Left lung (tissue), 14 donors: ENCODE results near the gene DYNLRB1. TPM values are rescaled to one million over a fixed set of nuclear protein-coding genes. Genes with fewer than 3 reads are reported as not detected.
A peak's percentile ranks its signal among the peaks of the same experiment; 100 is the strongest.

ENCODE experiments used
- ATAC-seq: fragments of 200-7000 bp; cut with Tn5 transposase; one replicate; pipeline ENCODE4 v1.9.1; 2020; ENCODE audit warnings: moderate library complexity
- DNase-seq, 4 donors: peaks; one replicate each; pipeline ENCODE4 v3.0.0-alpha.2; 2013 to 2020
- H3K27ac ChIP-seq, 2 donors: fragments of 200-600 bp; sonication (generic) in 1 of 2; one replicate each; pipeline versions ENCODE4 v1.5.0 to v1.8.0; 2020 to 2021
- H3K27me3 ChIP-seq, 2 donors: fragments of 200-600 bp; sonication (generic) in 1 of 2; one replicate each; pipeline versions ENCODE4 v1.5.0 to v1.8.0; 2020 to 2021
- H3K36me3 ChIP-seq, 2 donors: fragments of 200-600 bp; sonication (generic) in 1 of 2; one replicate each; pipeline versions ENCODE4 v1.5.0 to v1.8.0; 2020 to 2021
- H3K4me1 ChIP-seq, 2 donors: fragments of 200-600 bp; one replicate each; pipeline ENCODE4 v1.8.0; 2021
- H3K4me3 ChIP-seq, 2 donors: fragments of 200-600 bp; sonication (generic) in 1 of 2; one replicate each; pipeline versions ENCODE4 v1.5.0 to v1.8.0; 2020 to 2021; ENCODE audit warnings: mild to moderate bottlenecking in 1 of 2
- H3K9me3 ChIP-seq, 2 donors: fragments of 200-600 bp; sonication (generic) in 1 of 2; one replicate each; pipeline versions ENCODE4 v1.5.0 to v1.8.0; 2020 to 2021
- CTCF ChIP-seq, 2 donors: fragments of 200-600 bp; sonication (generic) in 1 of 2; IDR thresholded peaks; one replicate each; pipeline versions ENCODE4 v1.5.0 to v1.8.0; 2021; ENCODE audit warnings: antibody characterized with exemption in 2 of 2
- intact Hi-C, 2 donors: fragments of 100-400 bp; cut with DNase I; formaldehyde crosslinking; loops; one replicate each; pipeline versions ENCODE4 v1.11.2 to v1.14.2; 2022
- long read RNA-seq, 12 donors: library from polyadenylated mRNA in 2 of 12; unstranded in 2 of 12; transcript quantifications; one replicate each; pipeline ENCODE4 v2.0.0 and lab custom pipeline, GENCODE V29; 2019 to 2026
- polyA plus RNA-seq, 6 donors: library from polyadenylated mRNA; unstranded; fragments of 120-200 nt; gene quantifications; one replicate each; pipeline ENCODE4 v1.2.1, GENCODE V29; 2013; ENCODE audit not compliant: insufficient read length in 6 of 6
- total RNA-seq, 2 donors: library from RNA; stranded (reverse); fragmentation: NEBNext Ultra II Directional; extraction: Animal tissue kit (Norgen Biotek cat#: 25700); gene quantifications; one replicate each; pipeline ENCODE4 v1.2.1, GENCODE V29; 2021
- donor health status: DM: no; HTN: yes; CAD: no.
- donor health status: DM: no; HTN: no; CAD: no.

DYNLRB1 gene
- total RNA-seq: 100 to 1,000 TPM; 110 to 133 TPM
- 100 to 1,000 TPM; 131 to 159 (median 145) TPM for polyA plus RNA-seq
- long read RNA-seq, donor 1, transcript DYNLRB1-202 (4 exons, 675 nt): major isoform, 119 of 153 reads
- long read RNA-seq, donor 1, partial matches to known transcripts: 29 of 153 reads
- long read RNA-seq, donor 1, other reads (novel, unspliced or antisense): 5 of 153 reads
- long read RNA-seq, donor 2, transcript DYNLRB1-202 (4 exons, 675 nt): major isoform, 58 of 88 reads
- long read RNA-seq, donor 2, partial matches to known transcripts: 29 of 88 reads
- long read RNA-seq, donor 2, other reads (novel, unspliced or antisense): 0 of 88 reads
- long read RNA-seq, donor 3, transcript DYNLRB1-202 (4 exons, 675 nt): major isoform, 51 of 64 reads
- long read RNA-seq, donor 3, partial matches to known transcripts: 13 of 64 reads
- long read RNA-seq, donor 3, other reads (novel, unspliced or antisense): 0 of 64 reads
- long read RNA-seq, donor 4, transcript DYNLRB1-202 (4 exons, 675 nt): major isoform, 129 of 164 reads
- long read RNA-seq, donor 4, partial matches to known transcripts: 19 of 164 reads
- long read RNA-seq, donor 4, other reads (novel, unspliced or antisense): 16 of 164 reads
- long read RNA-seq, donor 5, transcript DYNLRB1-202 (4 exons, 675 nt): major isoform, 62 of 94 reads
- long read RNA-seq, donor 5, partial matches to known transcripts: 31 of 94 reads
- long read RNA-seq, donor 5, other reads (novel, unspliced or antisense): 0 of 94 reads
- long read RNA-seq, donor 6, transcript DYNLRB1-202 (4 exons, 675 nt): major isoform, 61 of 62 reads
- long read RNA-seq, donor 6, partial matches to known transcripts: 0 of 62 reads
- long read RNA-seq, donor 6, other reads (novel, unspliced or antisense): 0 of 62 reads
- long read RNA-seq, donor 7, transcript DYNLRB1-202 (4 exons, 675 nt): major isoform, 28 of 36 reads
- long read RNA-seq, donor 7, partial matches to known transcripts: 8 of 36 reads
- long read RNA-seq, donor 7, other reads (novel, unspliced or antisense): 0 of 36 reads
- long read RNA-seq, donor 8, transcript DYNLRB1-202 (4 exons, 675 nt): major isoform, 41 of 41 reads
- long read RNA-seq, donor 8, partial matches to known transcripts: 0 of 41 reads
- long read RNA-seq, donor 8, other reads (novel, unspliced or antisense): 0 of 41 reads
- long read RNA-seq, donor 9, partial matches to known transcripts: 0 of 1 reads
- long read RNA-seq, donor 9, other reads (novel, unspliced or antisense): 0 of 1 reads
- long read RNA-seq, donor 10, transcript DYNLRB1-202 (4 exons, 675 nt): major isoform, 83 of 95 reads
- long read RNA-seq, donor 10, partial matches to known transcripts: 2 of 95 reads
- long read RNA-seq, donor 10, other reads (novel, unspliced or antisense): 8 of 95 reads
- long read RNA-seq, donor 11, transcript DYNLRB1-202 (4 exons, 675 nt): major isoform, 158 of 210 reads
- long read RNA-seq, donor 11, partial matches to known transcripts: 45 of 210 reads
- long read RNA-seq, donor 11, other reads (novel, unspliced or antisense): 7 of 210 reads
- long read RNA-seq, donor 12, transcript DYNLRB1-202 (4 exons, 675 nt): major isoform, 44 of 50 reads
- long read RNA-seq, donor 12, partial matches to known transcripts: 6 of 50 reads
- long read RNA-seq, donor 12, other reads (novel, unspliced or antisense): 0 of 50 reads

- no peak for TF ChIP-seq CTCF (IDR thresholded peaks at IDR 0.05)
- intact Hi-C loops: no loop called here
- Histone ChIP-seq H3K9me3 (no peaks in the 10 kb centered on the region), H3K27ac (peak within 1 kb of the TSS; percentile 94 to 98), H3K27me3 (no peaks in the 10 kb centered on the region), H3K36me3 (peaks cover 0 to 31% of the 10 kb centered on the region in 2 donors), H3K4me3 (peak within 1 kb of the TSS; percentile 82 to 93), H3K4me1 (peaks cover 15 to 46% of the 10 kb centered on the region in 2 donors)
- ATAC-seq (peak; percentile 94), DNase-seq (peak; percentile 94 to 98 (median 98))
Observed at GRCh38 chr20:34516247-34517113, at the start of gene DYNLRB1. Gene DYNLRB1 (plus strand): TSS chr20:34516422. CDS start chr20:34516459, 37 bp downstream.

DNA sequence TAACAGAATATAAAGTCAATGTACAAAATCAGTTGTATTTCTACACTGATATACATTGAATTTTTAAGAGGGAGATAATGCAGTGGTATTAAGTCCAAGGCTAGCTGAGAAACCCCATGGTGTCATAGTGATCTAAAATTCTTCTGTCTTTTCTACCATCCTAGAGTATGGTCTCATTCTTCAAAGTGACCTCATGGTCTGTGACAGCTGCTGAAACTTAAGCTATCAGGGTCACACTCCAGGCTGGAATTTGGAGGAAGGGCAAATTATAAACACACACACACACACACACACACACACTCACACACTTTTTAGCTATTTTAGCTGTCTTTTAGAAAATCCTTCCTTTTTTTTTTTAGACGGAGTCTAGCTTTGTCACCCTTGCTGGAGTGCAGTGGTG is 47.3 kb upstream of the DYNLRB1 start:
- intact Hi-C loops: no loop called here

GRCh38 chr20:34472246-34472925 is 43.8 kb upstream of the DYNLRB1 start:
- ATAC-seq (peak; percentile 80), DNase-seq (no peak)
- Histone ChIP-seq H3K36me3 (peaks cover 0 to 59% of the 10 kb centered on the region in 2 donors), H3K4me1 (peaks cover 11 to 13% of the 10 kb centered on the region in 2 donors), H3K4me3 (no peak overlapping the region), H3K9me3 (no peaks in the 10 kb centered on the region), H3K27me3 (no peaks in the 10 kb centered on the region), H3K27ac (peak overlapping the region in 1 of 2 donors; percentile 48)
- intact Hi-C loops: loop anchor here in 1 of 2 donors (10.0 kb wide), 1 partner anchor 158 kb away; no protein-coding TSS in a partner anchor
- TF ChIP-seq CTCF (IDR thresholded peaks at IDR 0.05): no peak

More for the DNA sequence above, 47.3 kb upstream of the DYNLRB1 start:
- no peak for DNase-seq
- H3K27me3 ChIP-seq: no peaks in the 10 kb centered on the region
- peaks cover 11 to 13% of the 10 kb centered on the region in 2 donors for H3K4me1 ChIP-seq
- H3K27ac ChIP-seq: no peak overlapping the region
- no peaks in the 10 kb centered on the region for H3K9me3 ChIP-seq
- ATAC-seq: no peak
- no peak overlapping the region for H3K4me3 ChIP-seq
- no peak for TF ChIP-seq CTCF (IDR thresholded peaks at IDR 0.05)
- H3K36me3 ChIP-seq: peaks cover 0 to 71% of the 10 kb centered on the region in 2 donors
